GM23338 (cell line): ENCODE results near the gene EARS2. TPM values are rescaled to one million over a fixed set of nuclear protein-coding genes. Genes with fewer than 3 reads are reported as not detected.

Experiments used
- ATAC-seq: fragments of 200-7000 bp; cut with Tn5 transposase; 3 replicates; pipeline ENCODE4 v1.9.1; 2020
- DNase-seq: peaks from one replicate; pipeline ENCODE4 v3.0.0-alpha.2; 2015; ENCODE audit warnings: low spot score
- H2AFZ ChIP-seq: fragments of 200-600 bp; sonication (generic); 2 replicates; pipeline ENCODE4 v1.8.0; 2016; ENCODE audit warnings: antibody characterized with exemption, mild to moderate bottlenecking, moderate library complexity
- H3F3A ChIP-seq: fragments of 200-600 bp; sonication (generic); replicated peaks from 2 replicates; pipeline ENCODE4 v1.8.0; 2017; ENCODE audit warnings: antibody characterized with exemption, mixed run types, low read depth
- H3K27ac ChIP-seq: fragments of 200-600 bp; sonication (generic); 2 replicates; pipeline ENCODE4 v1.6.1; 2016; ENCODE audit warnings: low read depth
- H3K27me3 ChIP-seq: fragments of 200-600 bp; sonication (generic); 2 replicates; pipeline ENCODE4 v1.8.0; 2016; ENCODE audit warnings: mild to moderate bottlenecking, mixed run types, moderate library complexity; ENCODE audit not compliant: insufficient read depth
- H3K36me3 ChIP-seq: fragments of 200-600 bp; sonication (generic); 2 replicates; pipeline ENCODE4 v1.8.0; 2016; ENCODE audit warnings: mild to moderate bottlenecking; ENCODE audit not compliant: insufficient read depth
- H3K4me1 ChIP-seq: fragments of 200-600 bp; sonication (generic); 2 replicates; pipeline ENCODE4 v1.8.0; 2016; ENCODE audit warnings: mild to moderate bottlenecking, moderate library complexity; ENCODE audit not compliant: insufficient read depth
- H3K4me2 ChIP-seq: fragments of 200-600 bp; sonication (generic); 2 replicates; pipeline ENCODE4 v1.7.1; 2017; ENCODE audit warnings: mixed run types
- H3K4me3 ChIP-seq: fragments of 200-600 bp; sonication (generic); 2 replicates; pipeline ENCODE4 v1.6.1; 2016; ENCODE audit warnings: mixed run types
- H3K79me2 ChIP-seq: fragments of 200-600 bp; sonication (generic); replicated peaks from 2 replicates; pipeline ENCODE4 v1.8.0; 2017; ENCODE audit warnings: mild to moderate bottlenecking; ENCODE audit not compliant: insufficient read depth
- H3K9me2 ChIP-seq: fragments of 200-600 bp; sonication (generic); 2 replicates; pipeline ENCODE4 v1.8.0; 2017; ENCODE audit not compliant: insufficient read depth
- H4K20me1 ChIP-seq: fragments of 200-600 bp; sonication (generic); replicated peaks from 2 replicates; pipeline ENCODE4 v1.8.0; 2017; ENCODE audit warnings: mild to moderate bottlenecking; ENCODE audit not compliant: insufficient read depth
- H3K27ac Mint-ChIP-seq: 2 replicates; pipeline ENCODE4 v1.8.0; 2020; ENCODE audit warnings: inconsistent platforms, mild to moderate bottlenecking, moderate library complexity, mixed read lengths
- H3K27me3 Mint-ChIP-seq: 3 replicates; pipeline ENCODE4 v1.8.0; 2022; ENCODE audit warnings: low read depth, mild to moderate bottlenecking, moderate library complexity, mixed read lengths, inconsistent platforms; ENCODE audit not compliant: insufficient read depth, poor library complexity
- H3K36me3 Mint-ChIP-seq: 3 replicates; pipeline ENCODE4 v1.8.0; 2021; ENCODE audit warnings: low read depth, mild to moderate bottlenecking, inconsistent platforms, moderate library complexity, mixed read lengths
- H3K4me1 Mint-ChIP-seq: 3 replicates; pipeline ENCODE4 v1.8.0; 2020; ENCODE audit warnings: mild to moderate bottlenecking, inconsistent platforms, mixed read lengths
- H3K4me3 Mint-ChIP-seq: 3 replicates; pipeline ENCODE4 v1.8.0; 2021; ENCODE audit warnings: moderate library complexity, mild to moderate bottlenecking, inconsistent platforms, mixed read lengths
- H3K9me3 Mint-ChIP-seq: 3 replicates; pipeline ENCODE4 v1.8.0; 2020; ENCODE audit warnings: moderate library complexity, mild to moderate bottlenecking, inconsistent platforms, mixed read lengths
- EZH2phosphoT487 ChIP-seq: fragments of 200-600 bp; sonication (generic); IDR thresholded peaks from one replicate; pipeline ENCODE4 v1.8.1; 2018; ENCODE audit warnings: antibody characterized with exemption; ENCODE audit not compliant: unreplicated experiment
- JUNB ChIP-seq: IDR thresholded peaks from one replicate; pipeline ENCODE4 v1.6.1; 2016; ENCODE audit warnings: antibody characterized with exemption; ENCODE audit not compliant: unreplicated experiment
- NANOG ChIP-seq: IDR thresholded peaks from 2 replicates; pipeline ENCODE4 v1.6.1; 2016; ENCODE audit warnings: antibody characterized with exemption, borderline replicate concordance
- POLR2AphosphoS5 ChIP-seq: IDR thresholded peaks from 2 replicates; pipeline ENCODE4 v1.6.1; 2016; ENCODE audit warnings: antibody characterized with exemption, low read depth
- STAT1 ChIP-seq: IDR thresholded peaks from one replicate; pipeline ENCODE4 v1.6.1; 2016; ENCODE audit warnings: antibody characterized with exemption; ENCODE audit not compliant: unreplicated experiment
- ZNF114 ChIP-seq: fragments of 250-450 bp; sonication (Bioruptor Pico); IDR thresholded peaks from 2 replicates; pipeline ENCODE4 v1.5.0; 2020; ENCODE audit warnings: mild to moderate bottlenecking, moderate library complexity
- polyA plus RNA-seq: library from polyadenylated mRNA; unstranded; fragments of >200 nt; fragmentation: Nextera tagmentation; extraction: Ambion mirVana; gene quantifications from 2 replicates; pipeline ENCODE4 v1.2.1, GENCODE V29; 2016
- total RNA-seq: library from RNA; depleted of rRNA; stranded (reverse); fragments of >200 nt; shearing (Covaris generic); gene quantifications from 2 replicates; pipeline ENCODE4 v1.2.3, GENCODE V29; 2014
- TF ChIP-seq, protein P1 (sequence below), 2 experiments: fragments of 200-600 bp in 1 of 2; sonication (generic) in 1 of 2; conservative IDR thresholded peaks; 2 replicates each; pipeline versions ENCODE4 v1.5.1 to v1.6.1; 2016 to 2017; ENCODE audit warnings: antibody characterized with exemption in 2 of 2, low read depth in 2 of 2, mild to moderate bottlenecking in 2 of 2, moderate library complexity in 1 of 2
- TF ChIP-seq, protein P2 (sequence below): IDR thresholded peaks from 2 replicates; pipeline ENCODE4 v1.6.1; 2016; ENCODE audit warnings: antibody characterized with exemption
- TF ChIP-seq, protein P3 (sequence below): fragments of 250-450 bp; sonication (Bioruptor Pico); IDR thresholded peaks from 2 replicates; pipeline ENCODE4 v1.5.0; 2020; ENCODE audit warnings: mild to moderate bottlenecking, moderate library complexity

The EARS2 gene
- total and polyA plus RNA-seq, 2 experiments from 2014 or later, result 22.6 to 89.1 TPM

DNA sequence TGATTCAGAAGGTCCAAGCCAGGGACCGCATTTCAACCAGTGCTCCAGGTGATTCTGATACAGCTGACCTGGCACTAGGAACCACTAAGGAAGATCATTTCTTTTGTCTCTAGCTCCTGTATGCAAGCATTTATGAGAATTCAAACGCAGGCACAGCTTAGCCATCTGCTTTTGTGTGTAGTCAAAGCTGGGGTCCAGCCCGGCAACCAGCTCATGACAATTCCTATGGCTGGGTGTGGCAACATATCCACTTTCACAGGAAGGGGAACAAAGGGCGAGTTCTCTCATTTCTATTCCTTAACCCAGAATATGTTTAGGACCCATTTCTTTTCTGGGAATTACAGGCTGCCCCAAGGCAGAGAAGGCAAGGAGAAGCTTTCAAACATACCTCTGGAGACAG, 76.9 kb downstream of the EARS2 start:
- H3K27me3 Mint-ChIP-seq, result peaks cover 5% of the 10 kb centered on the region
- H3K9me3 Mint-ChIP-seq, result no peaks in the 10 kb centered on the region
- H3K4me1 ChIP-seq, result no peaks in the 10 kb centered on the region
- peaks cover 89% of the 10 kb centered on the region for H3K36me3 Mint-ChIP-seq
- DNase-seq, result no peak
- H3K36me3 ChIP-seq, result peaks cover 55% of the 10 kb centered on the region
- ATAC-seq, result no peak
- no peaks in the 10 kb centered on the region for H3K79me2 ChIP-seq
- peaks cover 11% of the 10 kb centered on the region for H4K20me1 ChIP-seq
- no peak overlapping the region for H3K4me3 ChIP-seq
- H3K27ac Mint-ChIP-seq, result no peak overlapping the region
- H3K27ac ChIP-seq, result no peak overlapping the region
- no peaks in the 10 kb centered on the region for H3K4me1 Mint-ChIP-seq
- H3K4me2 ChIP-seq, result no peak overlapping the region
- no peaks in the 10 kb centered on the region for H3K27me3 ChIP-seq
- TF ChIP-seq STAT1 (no peak), ZNF114 (CRISPR knock-in tag) (no peak), NANOG (no peak)
- TF ChIP-seq, protein P1, sequence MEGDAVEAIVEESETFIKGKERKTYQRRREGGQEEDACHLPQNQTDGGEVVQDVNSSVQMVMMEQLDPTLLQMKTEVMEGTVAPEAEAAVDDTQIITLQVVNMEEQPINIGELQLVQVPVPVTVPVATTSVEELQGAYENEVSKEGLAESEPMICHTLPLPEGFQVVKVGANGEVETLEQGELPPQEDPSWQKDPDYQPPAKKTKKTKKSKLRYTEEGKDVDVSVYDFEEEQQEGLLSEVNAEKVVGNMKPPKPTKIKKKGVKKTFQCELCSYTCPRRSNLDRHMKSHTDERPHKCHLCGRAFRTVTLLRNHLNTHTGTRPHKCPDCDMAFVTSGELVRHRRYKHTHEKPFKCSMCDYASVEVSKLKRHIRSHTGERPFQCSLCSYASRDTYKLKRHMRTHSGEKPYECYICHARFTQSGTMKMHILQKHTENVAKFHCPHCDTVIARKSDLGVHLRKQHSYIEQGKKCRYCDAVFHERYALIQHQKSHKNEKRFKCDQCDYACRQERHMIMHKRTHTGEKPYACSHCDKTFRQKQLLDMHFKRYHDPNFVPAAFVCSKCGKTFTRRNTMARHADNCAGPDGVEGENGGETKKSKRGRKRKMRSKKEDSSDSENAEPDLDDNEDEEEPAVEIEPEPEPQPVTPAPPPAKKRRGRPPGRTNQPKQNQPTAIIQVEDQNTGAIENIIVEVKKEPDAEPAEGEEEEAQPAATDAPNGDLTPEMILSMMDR (conservative IDR thresholded peaks at IDR 0.05; ENCODE audit: low read depth in 2 of 2), result no peak
- no peak overlapping the region for H3K4me3 Mint-ChIP-seq
- no peaks in the 10 kb centered on the region for H3K9me2 ChIP-seq
- H2AFZ ChIP-seq, result no peak overlapping the region
- peaks cover 5% of the 10 kb centered on the region; the same call in 1 of the 2 replicates for H3F3A ChIP-seq

DNA sequence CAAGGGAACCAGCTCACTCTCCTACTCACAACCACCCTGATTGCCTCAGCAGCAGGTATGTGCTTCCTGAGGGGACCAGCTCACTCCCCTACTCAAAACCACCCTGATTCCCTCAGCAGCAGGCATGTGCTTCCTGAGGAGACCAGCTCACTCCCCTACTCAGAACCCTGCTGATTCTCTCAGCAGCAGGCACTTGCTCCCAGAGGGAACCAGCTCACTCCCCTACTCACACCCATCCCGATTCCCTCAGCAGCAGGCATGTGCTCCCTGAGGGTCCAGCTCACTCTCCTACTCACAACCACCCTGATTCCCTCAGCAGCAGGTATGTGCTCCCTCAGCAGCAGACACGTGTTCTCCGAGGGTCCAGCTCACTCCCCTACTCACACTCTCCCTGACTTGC, 78.0 kb downstream of the EARS2 start:
- ATAC-seq (no peak), DNase-seq (no peak)
- no peak overlapping the region for H2AFZ ChIP-seq
- H3K9me3 Mint-ChIP-seq, result no peaks in the 10 kb centered on the region
- no peaks in the 10 kb centered on the region for H3K4me1 ChIP-seq
- H3K27me3 ChIP-seq, result no peaks in the 10 kb centered on the region
- H3K4me2 ChIP-seq, result no peak overlapping the region
- H3F3A ChIP-seq, result no peaks in the 10 kb centered on the region
- no peaks in the 10 kb centered on the region for H3K79me2 ChIP-seq
- H3K36me3 ChIP-seq, result peaks cover 63% of the 10 kb centered on the region
- H3K4me3 ChIP-seq, result no peak overlapping the region
- TF ChIP-seq POLR2AphosphoS5 (no peak), JUNB (no peak)
- TF ChIP-seq, protein P2, sequence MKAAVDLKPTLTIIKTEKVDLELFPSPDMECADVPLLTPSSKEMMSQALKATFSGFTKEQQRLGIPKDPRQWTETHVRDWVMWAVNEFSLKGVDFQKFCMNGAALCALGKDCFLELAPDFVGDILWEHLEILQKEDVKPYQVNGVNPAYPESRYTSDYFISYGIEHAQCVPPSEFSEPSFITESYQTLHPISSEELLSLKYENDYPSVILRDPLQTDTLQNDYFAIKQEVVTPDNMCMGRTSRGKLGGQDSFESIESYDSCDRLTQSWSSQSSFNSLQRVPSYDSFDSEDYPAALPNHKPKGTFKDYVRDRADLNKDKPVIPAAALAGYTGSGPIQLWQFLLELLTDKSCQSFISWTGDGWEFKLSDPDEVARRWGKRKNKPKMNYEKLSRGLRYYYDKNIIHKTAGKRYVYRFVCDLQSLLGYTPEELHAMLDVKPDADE, result no peak
- no peak overlapping the region; the same call in 1 of the 2 replicates for H3K27ac Mint-ChIP-seq
- H3K27me3 Mint-ChIP-seq, result peaks cover 7% of the 10 kb centered on the region
- no peaks in the 10 kb centered on the region for H3K4me1 Mint-ChIP-seq
- H3K36me3 Mint-ChIP-seq, result peaks cover 89% of the 10 kb centered on the region
- H3K4me3 Mint-ChIP-seq, result no peak overlapping the region
- no peaks in the 10 kb centered on the region for H3K9me2 ChIP-seq
- peaks cover 7% of the 10 kb centered on the region for H4K20me1 ChIP-seq
- no peak overlapping the region for H3K27ac ChIP-seq

DNA sequence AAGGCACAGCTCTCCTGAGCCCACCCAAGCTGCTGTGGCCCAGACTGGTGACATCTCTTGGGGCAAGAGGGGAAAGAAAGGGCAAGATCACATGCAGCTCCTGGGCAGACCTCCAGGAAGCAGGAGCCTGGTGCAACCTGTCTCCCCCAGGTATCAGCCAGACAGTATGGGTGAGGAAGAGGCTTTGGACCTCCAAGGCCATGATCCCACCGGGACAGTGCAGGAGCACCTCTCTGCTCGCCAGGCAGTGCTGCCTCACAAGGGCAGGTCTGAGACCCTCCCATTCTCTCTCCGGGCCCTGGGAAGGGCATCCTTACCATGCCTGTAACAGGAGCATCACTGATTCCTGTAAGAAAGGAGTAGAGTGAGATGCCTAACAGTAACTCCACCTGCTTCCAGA, 78.6 kb downstream of the EARS2 start:
- Histone ChIP-seq H2AFZ (no peak overlapping the region), H3K36me3 (peaks cover 63% of the 10 kb centered on the region), H3K79me2 (no peaks in the 10 kb centered on the region), H3K27ac (no peak overlapping the region), H3F3A (no peaks in the 10 kb centered on the region), H4K20me1 (peaks cover 7% of the 10 kb centered on the region), H3K9me2 (no peaks in the 10 kb centered on the region), H3K4me1 (no peaks in the 10 kb centered on the region), H3K4me2 (no peak overlapping the region), H3K4me3 (no peak overlapping the region), H3K27me3 (no peaks in the 10 kb centered on the region)
- peaks cover 7% of the 10 kb centered on the region for H3K27me3 Mint-ChIP-seq
- H3K4me1 Mint-ChIP-seq, result no peaks in the 10 kb centered on the region
- no peak overlapping the region for H3K4me3 Mint-ChIP-seq
- H3K36me3 Mint-ChIP-seq, result peaks cover 94% of the 10 kb centered on the region
- ATAC-seq (no peak), DNase-seq (no peak)
- H3K27ac Mint-ChIP-seq, result no peak overlapping the region
- H3K9me3 Mint-ChIP-seq, result no peaks in the 10 kb centered on the region
- TF ChIP-seq EZH2phosphoT487 (no peak), JUNB (no peak), STAT1 (no peak)
- TF ChIP-seq, protein P3, sequence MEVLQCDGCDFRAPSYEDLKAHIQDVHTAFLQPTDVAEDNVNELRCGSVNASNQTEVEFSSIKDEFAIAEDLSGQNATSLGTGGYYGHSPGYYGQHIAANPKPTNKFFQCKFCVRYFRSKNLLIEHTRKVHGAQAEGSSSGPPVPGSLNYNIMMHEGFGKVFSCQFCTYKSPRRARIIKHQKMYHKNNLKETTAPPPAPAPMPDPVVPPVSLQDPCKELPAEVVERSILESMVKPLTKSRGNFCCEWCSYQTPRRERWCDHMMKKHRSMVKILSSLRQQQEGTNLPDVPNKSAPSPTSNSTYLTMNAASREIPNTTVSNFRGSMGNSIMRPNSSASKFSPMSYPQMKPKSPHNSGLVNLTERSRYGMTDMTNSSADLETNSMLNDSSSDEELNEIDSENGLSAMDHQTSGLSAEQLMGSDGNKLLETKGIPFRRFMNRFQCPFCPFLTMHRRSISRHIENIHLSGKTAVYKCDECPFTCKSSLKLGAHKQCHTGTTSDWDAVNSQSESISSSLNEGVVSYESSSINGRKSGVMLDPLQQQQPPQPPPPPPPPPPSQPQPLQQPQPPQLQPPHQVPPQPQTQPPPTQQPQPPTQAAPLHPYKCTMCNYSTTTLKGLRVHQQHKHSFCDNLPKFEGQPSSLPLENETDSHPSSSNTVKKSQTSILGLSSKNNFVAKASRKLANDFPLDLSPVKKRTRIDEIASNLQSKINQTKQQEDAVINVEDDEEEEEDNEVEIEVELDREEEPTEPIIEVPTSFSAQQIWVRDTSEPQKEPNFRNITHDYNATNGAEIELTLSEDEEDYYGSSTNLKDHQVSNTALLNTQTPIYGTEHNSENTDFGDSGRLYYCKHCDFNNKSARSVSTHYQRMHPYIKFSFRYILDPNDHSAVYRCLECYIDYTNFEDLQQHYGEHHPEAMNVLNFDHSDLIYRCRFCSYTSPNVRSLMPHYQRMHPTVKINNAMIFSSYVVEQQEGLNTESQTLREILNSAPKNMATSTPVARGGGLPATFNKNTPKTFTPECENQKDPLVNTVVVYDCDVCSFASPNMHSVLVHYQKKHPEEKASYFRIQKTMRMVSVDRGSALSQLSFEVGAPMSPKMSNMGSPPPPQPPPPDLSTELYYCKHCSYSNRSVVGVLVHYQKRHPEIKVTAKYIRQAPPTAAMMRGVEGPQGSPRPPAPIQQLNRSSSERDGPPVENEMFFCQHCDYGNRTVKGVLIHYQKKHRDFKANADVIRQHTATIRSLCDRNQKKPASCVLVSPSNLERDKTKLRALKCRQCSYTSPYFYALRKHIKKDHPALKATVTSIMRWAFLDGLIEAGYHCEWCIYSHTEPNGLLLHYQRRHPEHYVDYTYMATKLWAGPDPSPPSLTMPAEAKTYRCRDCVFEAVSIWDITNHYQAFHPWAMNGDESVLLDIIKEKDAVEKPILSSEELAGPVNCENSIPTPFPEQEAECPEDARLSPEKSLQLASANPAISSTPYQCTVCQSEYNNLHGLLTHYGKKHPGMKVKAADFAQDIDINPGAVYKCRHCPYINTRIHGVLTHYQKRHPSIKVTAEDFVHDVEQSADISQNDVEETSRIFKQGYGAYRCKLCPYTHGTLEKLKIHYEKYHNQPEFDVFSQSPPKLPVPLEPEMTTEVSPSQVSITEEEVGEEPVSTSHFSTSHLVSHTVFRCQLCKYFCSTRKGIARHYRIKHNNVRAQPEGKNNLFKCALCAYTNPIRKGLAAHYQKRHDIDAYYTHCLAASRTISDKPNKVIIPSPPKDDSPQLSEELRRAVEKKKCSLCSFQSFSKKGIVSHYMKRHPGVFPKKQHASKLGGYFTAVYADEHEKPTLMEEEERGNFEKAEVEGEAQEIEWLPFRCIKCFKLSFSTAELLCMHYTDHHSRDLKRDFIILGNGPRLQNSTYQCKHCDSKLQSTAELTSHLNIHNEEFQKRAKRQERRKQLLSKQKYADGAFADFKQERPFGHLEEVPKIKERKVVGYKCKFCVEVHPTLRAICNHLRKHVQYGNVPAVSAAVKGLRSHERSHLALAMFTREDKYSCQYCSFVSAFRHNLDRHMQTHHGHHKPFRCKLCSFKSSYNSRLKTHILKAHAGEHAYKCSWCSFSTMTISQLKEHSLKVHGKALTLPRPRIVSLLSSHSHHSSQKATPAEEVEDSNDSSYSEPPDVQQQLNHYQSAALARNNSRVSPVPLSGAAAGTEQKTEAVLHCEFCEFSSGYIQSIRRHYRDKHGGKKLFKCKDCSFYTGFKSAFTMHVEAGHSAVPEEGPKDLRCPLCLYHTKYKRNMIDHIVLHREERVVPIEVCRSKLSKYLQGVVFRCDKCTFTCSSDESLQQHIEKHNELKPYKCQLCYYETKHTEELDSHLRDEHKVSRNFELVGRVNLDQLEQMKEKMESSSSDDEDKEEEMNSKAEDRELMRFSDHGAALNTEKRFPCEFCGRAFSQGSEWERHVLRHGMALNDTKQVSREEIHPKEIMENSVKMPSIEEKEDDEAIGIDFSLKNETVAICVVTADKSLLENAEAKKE, result no peak
